ENCODE results near the gene OCRL. TPM values are rescaled to one million over a fixed set of nuclear protein-coding genes. Genes with fewer than 3 reads are reported as not detected.

Gene OCRL
- total RNA-seq, 4 donors from 2014 or later, result 41.1 to 62.3 (median 59.8) TPM

DNA sequence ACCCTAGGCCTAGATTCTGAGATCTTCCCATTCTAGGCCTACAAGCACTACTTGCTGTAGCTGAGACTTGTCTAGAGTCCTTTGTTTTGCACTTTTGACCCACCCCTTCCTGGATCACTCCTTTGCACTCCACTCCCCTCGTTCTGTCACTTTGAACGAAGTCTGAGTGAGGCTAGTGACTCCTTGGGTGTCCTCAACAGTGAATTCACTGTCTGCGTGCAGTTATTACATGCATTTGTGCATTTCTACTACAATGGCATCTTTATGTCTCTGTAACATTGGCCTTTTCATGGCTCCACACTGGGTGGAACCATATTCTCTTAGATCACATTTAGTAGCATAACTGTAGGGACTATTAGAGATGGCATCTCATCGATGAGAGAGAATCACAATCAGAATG, 50.5 kb downstream of the OCRL start:
- H3K27me3 ChIP-seq, result no peaks in the 10 kb centered on the region
- H3K4me3 ChIP-seq, result no peak overlapping the region
- no peaks in the 10 kb centered on the region for H3K9me3 ChIP-seq
- peaks cover 31 to 72% (median 42%) of the 10 kb centered on the region in 4 donors for H3K36me3 ChIP-seq
- no peak for TF ChIP-seq POLR2A (IDR thresholded peaks at IDR 0.05; ENCODE audit: low read depth)
- no peak for TF ChIP-seq EP300 (IDR thresholded peaks at IDR 0.05)
- no peak for TF ChIP-seq POLR2AphosphoS5 (IDR thresholded peaks at IDR 0.05)
- TF ChIP-seq, protein P1, sequence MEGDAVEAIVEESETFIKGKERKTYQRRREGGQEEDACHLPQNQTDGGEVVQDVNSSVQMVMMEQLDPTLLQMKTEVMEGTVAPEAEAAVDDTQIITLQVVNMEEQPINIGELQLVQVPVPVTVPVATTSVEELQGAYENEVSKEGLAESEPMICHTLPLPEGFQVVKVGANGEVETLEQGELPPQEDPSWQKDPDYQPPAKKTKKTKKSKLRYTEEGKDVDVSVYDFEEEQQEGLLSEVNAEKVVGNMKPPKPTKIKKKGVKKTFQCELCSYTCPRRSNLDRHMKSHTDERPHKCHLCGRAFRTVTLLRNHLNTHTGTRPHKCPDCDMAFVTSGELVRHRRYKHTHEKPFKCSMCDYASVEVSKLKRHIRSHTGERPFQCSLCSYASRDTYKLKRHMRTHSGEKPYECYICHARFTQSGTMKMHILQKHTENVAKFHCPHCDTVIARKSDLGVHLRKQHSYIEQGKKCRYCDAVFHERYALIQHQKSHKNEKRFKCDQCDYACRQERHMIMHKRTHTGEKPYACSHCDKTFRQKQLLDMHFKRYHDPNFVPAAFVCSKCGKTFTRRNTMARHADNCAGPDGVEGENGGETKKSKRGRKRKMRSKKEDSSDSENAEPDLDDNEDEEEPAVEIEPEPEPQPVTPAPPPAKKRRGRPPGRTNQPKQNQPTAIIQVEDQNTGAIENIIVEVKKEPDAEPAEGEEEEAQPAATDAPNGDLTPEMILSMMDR (IDR thresholded peaks at IDR 0.05), result no peak
- 55% methylated on average over 4 of the region's 4 CpGs for whole genome bisulfite sequencing
- intact Hi-C loops (cut with DNase I), result no loop called here
- H3K27ac ChIP-seq (replicated peaks in 1 of 4), result no peak overlapping the region
- H3K4me1 ChIP-seq, result peaks cover 3 to 12% (median 11%) of the 10 kb centered on the region in 4 donors
- no peak for DNase-seq (ENCODE audit: extremely low spot score)

DNA sequence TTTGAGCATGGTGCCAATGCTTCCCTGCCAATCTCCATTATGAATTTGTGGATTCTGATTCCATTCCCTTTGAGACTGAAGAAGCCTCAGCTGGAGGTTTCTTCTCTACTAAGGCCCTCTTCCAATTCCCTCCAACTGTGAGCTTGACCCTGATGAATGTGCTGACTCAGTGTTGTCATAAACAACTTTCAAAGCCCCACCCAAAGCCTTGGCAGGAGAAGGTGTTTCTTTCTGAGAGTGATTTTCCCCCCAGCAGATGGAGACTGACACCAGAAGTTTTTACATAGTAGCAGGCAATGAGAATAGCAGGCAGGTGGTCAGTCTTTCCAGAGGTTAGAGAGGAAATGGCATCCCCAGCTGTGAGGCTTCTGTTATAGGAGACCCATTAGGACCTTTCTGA, 53.1 kb downstream of the OCRL start:
- no peaks in the 10 kb centered on the region for H3K9me3 ChIP-seq

DNA sequence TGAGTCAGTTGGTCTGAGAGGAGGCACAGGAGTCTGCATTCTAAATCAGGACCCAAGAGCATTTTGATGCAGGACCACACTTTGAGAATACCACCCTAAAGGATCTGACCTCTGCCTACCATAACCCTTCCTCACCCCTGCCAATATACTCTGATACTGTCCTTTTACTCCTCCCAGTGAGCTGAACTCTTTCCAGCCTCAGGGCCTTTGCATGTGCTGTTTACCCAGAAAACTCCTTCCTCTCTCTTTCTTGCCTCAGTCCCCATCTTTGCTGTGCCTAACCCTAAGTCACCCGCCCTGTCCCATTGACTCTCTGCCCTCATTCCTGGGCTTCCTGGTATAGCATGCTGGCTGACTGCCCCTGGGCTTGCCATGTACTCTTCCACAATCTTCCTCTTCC, 54.7 kb downstream of the OCRL start:
- H3K9me3 ChIP-seq, result no peaks in the 10 kb centered on the region
- peaks cover 3 to 12% (median 10%) of the 10 kb centered on the region in 4 donors for H3K4me1 ChIP-seq
- no peak for DNase-seq (ENCODE audit: extremely low spot score)
- TF ChIP-seq, protein P1 (IDR thresholded peaks at IDR 0.05), result no peak
- TF ChIP-seq POLR2A (IDR thresholded peaks at IDR 0.05; ENCODE audit: low read depth) (no peak), EP300 (IDR thresholded peaks at IDR 0.05) (no peak), POLR2AphosphoS5 (IDR thresholded peaks at IDR 0.05) (no peak)
- no peak overlapping the region for H3K4me3 ChIP-seq
- 92% methylated on average over 1 of the region's 1 CpG for WGBS
- intact Hi-C loops (cut with DNase I), result no loop called here
- H3K27ac ChIP-seq (replicated peaks in 1 of 4), result no peak overlapping the region
- peaks cover 11 to 46% (median 15%) of the 10 kb centered on the region in 4 donors for H3K36me3 ChIP-seq
- no peaks in the 10 kb centered on the region for H3K27me3 ChIP-seq

More for the DNA sequence above, 53.1 kb downstream of the OCRL start:
- Histone ChIP-seq H3K36me3 (peaks cover 24 to 60% (median 31%) of the 10 kb centered on the region in 4 donors), H3K27me3 (no peaks in the 10 kb centered on the region), H3K4me3 (no peak overlapping the region), H3K27ac (replicated peaks in 1 of 4) (peak overlapping the region in 2 of 4 donors; percentile 11 to 33), H3K4me1 (peaks cover 3 to 12% (median 10%) of the 10 kb centered on the region in 4 donors)
- TF ChIP-seq, protein P1 (IDR thresholded peaks at IDR 0.05), result no peak
- TF ChIP-seq POLR2A (IDR thresholded peaks at IDR 0.05; ENCODE audit: low read depth), result no peak
- no peak for TF ChIP-seq POLR2AphosphoS5 (IDR thresholded peaks at IDR 0.05)
- TF ChIP-seq EP300 (IDR thresholded peaks at IDR 0.05), result no peak
- intact Hi-C loops (cut with DNase I), result no loop called here
- no peak for DNase-seq (ENCODE audit: extremely low spot score)

DNA sequence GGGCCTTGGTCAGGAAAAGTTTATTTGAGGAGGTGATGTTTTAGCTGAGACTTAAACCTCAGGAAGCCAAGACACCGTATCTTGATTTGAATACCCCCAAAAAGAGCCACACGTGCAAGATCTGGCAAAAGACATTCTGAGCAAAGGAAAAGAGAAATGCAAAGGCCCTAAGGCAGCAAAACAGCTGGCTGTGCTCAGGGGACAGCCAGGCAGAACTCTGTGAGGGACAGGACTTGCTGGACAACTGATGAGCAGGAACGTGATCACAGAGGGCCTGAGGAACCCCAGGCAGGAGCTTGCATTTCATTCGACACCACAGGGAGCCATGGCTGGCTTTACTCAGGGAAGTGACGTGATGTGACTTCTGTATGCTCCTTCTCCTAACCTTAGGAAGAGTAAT, 56.0 kb downstream of the OCRL start:
- no peaks in the 10 kb centered on the region for H3K27me3 ChIP-seq
- peaks cover 3 to 12% (median 12%) of the 10 kb centered on the region in 4 donors for H3K4me1 ChIP-seq
- no peak for DNase-seq (ENCODE audit: extremely low spot score)
- intact Hi-C loops (cut with DNase I), result no loop called here
- no peak for TF ChIP-seq POLR2A (IDR thresholded peaks at IDR 0.05; ENCODE audit: low read depth)
- TF ChIP-seq, protein P1 (IDR thresholded peaks at IDR 0.05), result no peak
- no peak for TF ChIP-seq POLR2AphosphoS5 (IDR thresholded peaks at IDR 0.05)
- no peak for TF ChIP-seq EP300 (IDR thresholded peaks at IDR 0.05)
- 69% methylated on average over 5 of the region's 5 CpGs for WGBS
- H3K27ac ChIP-seq (replicated peaks in 1 of 4), result no peak overlapping the region
- no peak overlapping the region for H3K4me3 ChIP-seq
- H3K9me3 ChIP-seq, result no peaks in the 10 kb centered on the region
- H3K36me3 ChIP-seq, result peaks cover 2 to 35% (median 5%) of the 10 kb centered on the region in 4 donors

DNA sequence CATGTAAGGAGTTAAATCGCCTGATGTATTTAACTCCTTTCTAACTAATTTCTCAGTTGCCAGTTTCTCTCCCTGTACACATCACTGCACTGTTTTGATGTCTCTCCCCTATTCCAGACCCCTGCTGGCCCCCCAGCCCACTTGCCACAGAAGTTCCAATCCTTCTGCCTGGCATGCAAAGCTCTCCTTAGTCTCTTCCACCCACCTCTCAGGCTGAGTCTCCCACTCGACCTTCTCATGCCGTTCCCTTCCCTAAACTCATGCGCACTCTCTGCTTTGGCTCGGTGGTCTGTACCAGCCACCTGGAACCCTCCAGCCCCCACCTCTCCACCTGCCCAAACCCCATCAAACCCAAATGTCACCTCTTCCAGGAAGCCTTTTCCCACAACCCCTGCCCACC, 57.8 kb downstream of the OCRL start:
- Histone ChIP-seq H3K4me3 (no peak overlapping the region), H3K27me3 (no peaks in the 10 kb centered on the region), H3K4me1 (peaks cover 2 to 11% (median 5%) of the 10 kb centered on the region in 4 donors), H3K9me3 (no peaks in the 10 kb centered on the region), H3K36me3 (peaks cover 0 to 23% (median 0%) of the 10 kb centered on the region in 4 donors), H3K27ac (replicated peaks in 1 of 4) (no peak overlapping the region)
- WGBS, result 70% methylated on average over 5 of the region's 5 CpGs
- intact Hi-C loops (cut with DNase I), result no loop called here
- no peak for DNase-seq (ENCODE audit: extremely low spot score)
- TF ChIP-seq EP300 (IDR thresholded peaks at IDR 0.05), result no peak
- no peak for TF ChIP-seq POLR2AphosphoS5 (IDR thresholded peaks at IDR 0.05)
- no peak for TF ChIP-seq POLR2A (IDR thresholded peaks at IDR 0.05; ENCODE audit: low read depth)
- TF ChIP-seq, protein P1 (IDR thresholded peaks at IDR 0.05), result no peak

Data from esophagus muscularis mucosa (tissue), 4 donors.